Stimulated activated CD8-positive, alpha-beta memory T cell treated with anti-CD3 and anti-CD28 coated beads, Interleukin-4, amount 100 ng/mL, for 1 hour (primary cell): ENCODE results near the gene ZNF644.

Experiments
- DNase-seq, 2 donors: peaks; one replicate each; pipeline ENCODE4 v3.0.0-alpha.2; 2020; ENCODE audit warnings: low read depth in 2 of 2, low spot score in 1 of 2

The ZNF644 gene

DNA sequence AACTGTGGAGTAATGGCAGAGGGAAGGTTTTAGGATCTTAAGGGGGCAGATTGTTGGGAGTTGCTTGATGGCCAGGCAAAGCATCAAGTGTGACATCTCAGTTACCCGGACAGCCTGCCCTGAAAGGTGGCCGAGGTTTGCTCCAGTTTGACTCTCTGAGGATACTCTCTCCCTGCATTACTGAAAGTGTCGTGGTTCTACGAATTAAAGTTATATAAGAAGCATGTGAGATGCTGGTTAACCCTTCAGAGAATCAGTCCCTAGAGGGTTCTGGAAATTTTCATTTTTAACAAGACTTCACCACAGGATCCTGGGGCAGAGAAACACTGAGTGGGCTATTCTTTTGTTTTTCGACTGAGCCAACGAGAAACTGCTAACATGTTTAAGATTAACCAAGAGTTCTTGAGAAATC is 689 bp upstream of the ZNF644 start:
- no peak for DNase-seq

DNA sequence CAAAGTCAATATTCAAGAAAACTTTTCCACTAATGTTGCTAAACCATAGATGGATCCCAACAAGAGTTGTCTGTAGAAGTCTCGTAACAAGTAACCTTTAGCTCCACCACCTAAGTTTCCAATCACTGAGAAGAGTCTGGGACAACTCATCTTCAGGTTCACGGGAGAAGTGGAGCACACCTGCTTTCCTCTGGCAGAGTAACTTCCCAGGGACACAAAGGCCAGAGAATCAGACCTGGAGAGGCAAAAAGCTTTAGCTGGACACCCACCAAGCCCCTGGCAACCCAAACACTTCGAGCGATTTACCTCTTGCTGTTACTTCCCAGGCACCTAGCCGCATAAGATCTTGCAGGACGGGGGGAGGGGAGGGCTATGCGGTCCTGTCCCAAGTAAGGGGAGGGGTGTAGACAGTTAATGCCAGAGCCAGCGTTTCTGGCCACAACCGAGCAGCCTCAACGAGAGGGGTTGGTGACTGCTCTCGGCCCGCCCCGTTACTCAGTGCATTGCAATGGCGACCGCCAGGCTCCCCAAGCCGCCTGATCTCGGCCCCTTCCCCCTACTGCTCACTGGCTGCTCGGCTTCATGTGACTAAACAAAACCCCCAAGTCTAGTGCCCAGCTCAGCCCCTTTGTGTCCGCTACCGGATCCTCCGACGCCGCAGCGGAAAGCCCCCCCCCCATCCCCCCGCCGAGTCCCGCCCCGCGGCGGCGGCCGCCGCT is 709 bp downstream of the ZNF644 start:
- peak in 1 of 2 donors; percentile 31 for DNase-seq

DNA sequence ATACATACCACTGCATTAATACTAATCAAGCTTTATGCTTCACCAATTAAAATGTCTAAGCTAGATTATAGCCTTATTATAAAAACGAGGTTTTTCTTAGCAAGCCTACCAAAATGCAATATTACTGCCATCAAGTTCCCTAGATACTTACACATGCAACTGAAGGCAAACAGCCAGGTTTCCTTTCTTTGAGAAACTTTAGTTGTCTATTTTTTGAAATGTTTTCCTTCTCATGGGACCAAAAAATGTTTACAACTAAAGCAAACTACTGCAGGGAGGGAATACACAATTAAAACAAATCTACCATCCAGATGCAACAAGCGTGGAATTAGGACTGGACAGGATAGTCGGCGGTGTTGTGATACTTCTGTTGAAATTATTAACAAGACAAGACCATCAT is 1.3 kb downstream of the ZNF644 start:
- no peak for DNase-seq

DNA sequence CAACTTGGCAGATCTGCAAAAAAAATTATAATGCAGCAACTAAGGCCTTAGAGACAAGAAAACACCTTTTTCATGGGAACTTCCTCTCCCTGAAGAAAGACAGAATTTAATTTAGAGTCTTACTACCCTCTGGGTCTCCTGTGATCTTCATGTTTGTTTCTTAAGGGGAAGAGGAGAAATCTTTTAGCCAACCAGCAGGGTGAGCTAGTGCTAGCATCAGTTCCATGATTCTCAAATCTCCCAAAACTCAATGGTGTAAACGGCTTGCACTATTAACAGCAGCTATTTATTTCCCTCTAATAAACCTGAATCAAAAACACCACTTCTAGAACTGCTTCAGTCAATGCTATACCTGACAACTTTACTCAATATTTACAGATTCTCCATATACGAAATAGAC is 3.8 kb downstream of the ZNF644 start:
- DNase-seq: no peak

DNA sequence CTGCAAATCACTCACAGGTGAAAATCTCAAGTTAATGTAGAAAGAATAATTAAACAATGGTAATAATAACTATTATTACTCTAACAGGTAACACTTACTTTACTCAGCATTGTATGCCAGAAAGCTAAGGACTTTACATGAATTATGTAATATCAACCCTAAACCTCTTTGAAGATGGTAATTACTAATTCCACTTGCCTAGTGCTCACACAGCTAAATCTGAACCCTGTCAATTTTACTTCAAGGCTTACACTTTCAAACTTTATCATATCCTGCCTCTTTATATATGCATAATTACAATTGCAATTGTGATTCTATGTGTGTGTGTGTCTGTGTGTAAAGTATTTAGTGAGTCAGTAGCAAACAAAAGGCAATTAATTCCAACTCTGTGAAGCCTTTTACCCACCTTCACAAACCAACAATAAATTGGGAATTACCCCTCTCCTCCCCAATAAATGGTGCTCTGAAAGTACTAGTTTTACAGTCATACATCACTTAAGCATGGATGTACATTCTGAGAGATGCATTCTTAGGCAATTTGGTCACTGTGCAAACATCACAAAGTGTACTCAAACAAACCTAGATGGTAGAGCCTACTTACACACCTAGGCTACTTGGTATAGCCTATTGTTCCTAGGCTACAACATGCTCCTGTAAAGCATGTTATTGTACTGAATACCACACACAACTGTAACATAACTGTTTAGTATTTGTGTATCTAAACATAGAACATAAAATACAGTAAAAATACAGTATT is 5.9 kb downstream of the ZNF644 start:
- DNase-seq: no peak

DNA sequence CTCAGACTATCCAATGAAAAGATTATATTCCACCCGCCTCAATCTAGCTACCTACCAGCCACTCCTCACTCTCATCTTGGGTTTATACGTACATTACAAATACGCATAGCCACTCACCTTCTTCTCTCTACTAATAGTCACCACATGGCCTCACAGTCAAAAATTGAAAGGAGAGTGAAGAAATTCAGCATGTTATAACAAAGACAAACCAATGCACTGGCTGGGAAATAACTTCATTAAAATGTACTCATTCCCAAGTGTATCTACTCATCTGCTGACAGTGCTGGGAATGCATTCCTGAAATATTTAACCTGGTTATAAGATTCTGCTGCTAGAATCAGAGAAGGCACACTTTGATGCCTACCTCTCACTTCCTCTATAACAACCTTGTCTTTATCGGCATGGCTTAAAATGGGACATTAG is 6.5 kb downstream of the ZNF644 start:
- no peak for DNase-seq

DNA sequence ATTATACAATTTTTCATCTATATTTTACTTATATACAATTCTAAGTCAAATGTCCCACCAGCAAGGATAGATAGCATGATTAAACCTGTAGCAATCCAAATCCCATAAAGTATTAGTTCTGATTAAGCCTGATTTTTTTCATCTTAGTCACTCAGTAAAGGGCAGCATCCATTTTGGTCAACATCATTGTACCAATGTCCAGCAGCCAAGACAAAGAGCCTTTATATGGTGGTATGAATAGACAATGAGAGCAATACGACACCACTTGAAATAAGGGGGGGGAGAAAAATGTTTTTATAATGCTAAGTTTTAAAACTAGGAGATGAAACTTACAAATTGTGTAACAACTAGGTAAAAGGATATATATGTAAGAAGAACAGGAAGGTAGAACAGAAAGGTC is 7.4 kb downstream of the ZNF644 start:
- no peak for DNase-seq

DNA sequence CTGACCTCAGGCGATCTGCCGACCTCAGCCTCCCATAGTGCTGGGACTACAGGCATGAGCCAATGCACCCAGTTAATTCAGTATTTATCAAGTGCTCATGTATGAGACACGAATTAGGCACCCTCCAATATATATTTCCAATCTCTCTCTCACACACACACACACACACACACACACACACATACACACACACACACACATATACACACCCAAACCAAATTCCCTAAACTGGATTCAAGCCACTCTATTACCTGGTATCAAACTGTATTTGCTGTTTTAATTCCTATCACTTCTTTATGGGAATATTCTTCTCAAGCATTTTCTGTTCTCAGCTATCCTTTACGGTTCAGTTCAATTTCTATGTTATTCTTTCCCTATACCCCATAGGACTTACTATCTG is 8.5 kb downstream of the ZNF644 start:
- DNase-seq: no peak

DNA sequence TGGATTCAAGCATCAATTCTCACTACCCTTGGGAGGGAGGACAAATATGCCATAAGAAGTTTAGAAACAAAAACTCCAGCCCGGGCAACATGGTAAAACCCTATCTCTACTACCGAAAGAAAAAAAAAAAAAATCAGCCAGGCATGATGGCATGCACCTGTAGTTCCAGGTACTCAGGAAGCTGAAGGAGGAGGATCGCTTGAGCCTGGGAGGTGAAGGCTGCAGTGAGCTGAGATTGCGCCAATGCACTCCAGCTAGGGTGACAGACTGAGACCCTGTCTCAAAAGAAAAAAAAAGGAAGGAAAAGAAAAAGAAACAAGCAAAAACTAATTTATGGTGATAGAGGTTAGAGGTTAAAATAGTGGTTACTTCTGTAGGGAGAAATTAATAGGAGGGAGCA is 9.6 kb downstream of the ZNF644 start:
- no peak for DNase-seq

DNA sequence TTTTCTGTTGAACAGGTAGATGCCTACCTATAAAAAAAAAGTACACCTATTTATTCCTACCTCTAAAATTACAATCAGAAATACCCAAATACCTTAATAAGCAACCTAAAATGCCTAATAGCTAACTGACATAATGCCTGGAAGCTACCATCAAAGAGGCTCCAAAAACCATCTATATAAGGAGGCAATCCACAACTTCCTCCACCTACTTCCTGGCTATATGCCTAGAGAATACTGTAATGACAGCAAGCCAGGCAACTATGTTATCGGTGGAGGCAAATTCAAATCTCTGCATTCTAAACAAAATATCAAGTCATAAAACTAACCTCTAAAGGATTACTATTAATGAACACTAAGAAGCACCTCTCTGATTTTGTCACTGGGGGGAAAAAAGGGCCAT is 10.1 kb downstream of the ZNF644 start:
- DNase-seq: no peak

DNA sequence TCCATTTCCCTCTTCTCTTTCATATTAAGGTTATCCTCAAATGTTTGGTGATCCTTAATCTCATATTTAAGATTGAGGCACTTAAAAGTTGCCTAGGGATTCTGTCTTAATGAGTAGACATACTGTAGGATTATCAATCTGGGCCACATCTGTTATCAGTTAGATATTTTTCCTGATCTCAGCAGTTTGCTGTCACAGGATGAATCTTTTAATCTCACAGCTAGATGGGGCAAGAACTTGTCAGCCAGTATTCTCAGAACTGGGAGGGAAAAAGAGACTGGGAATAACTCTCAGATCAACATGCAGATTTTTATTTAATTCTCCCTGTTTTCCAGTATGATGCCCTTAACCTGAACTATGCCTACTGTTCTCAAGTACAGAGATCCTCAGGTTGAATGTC is 14.0 kb downstream of the ZNF644 start:
- no peak for DNase-seq

DNA sequence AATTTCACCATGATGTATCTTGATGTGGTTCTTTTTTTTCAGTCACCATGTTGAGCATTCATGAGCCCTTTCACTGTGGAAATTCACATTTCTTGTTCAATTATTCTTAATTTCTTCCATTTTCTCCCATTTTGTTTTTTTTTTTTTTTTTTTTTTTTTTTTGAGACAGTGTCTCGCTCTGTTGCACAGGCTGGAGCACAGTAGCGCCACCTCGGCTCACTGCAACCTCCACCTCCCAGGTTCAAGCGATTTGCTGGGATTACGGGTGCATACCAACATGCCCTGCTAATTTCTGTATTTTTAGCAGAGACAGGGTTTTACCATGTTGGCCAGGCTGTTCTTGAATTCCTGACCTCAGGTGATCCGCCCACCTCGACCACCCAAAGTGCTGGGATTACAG is 14.7 kb downstream of the ZNF644 start:
- no peak for DNase-seq

DNA sequence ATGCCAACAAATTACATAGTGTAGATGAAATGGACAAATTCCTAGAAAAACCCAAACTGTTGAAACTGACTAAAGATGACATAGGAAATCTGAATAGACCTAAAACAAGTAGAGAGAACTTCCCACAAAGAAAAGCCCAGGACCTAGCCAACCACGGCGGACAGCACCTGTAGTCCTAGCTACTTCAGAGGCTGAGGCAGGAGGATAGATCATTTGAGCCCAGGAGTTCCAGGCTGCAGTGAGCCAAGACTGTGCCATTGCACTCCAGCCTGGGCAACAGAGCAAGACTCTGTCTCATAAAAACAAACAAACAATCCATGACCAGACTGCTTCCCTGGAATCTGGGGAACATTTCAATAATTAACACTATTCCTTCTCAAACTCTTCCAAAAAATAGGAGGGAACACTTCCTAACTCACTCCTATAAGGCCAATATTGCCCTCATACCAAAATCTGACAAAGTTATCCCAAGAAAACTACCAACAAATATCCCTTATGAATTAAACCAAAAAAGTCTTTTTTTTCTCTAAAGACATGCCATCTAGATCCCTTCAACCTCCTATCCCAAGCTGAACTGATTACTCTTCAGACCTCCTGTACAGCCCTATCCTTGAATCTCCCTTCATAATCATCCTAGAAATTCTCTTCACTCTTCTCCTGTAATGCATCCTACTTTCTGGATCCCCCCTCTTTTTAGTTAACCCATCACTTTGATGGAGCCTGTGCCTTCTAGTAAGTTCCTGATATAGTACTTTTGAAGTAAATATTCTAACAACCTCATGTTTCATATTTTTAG is 15.5 kb downstream of the ZNF644 start:
- no peak for DNase-seq

DNA sequence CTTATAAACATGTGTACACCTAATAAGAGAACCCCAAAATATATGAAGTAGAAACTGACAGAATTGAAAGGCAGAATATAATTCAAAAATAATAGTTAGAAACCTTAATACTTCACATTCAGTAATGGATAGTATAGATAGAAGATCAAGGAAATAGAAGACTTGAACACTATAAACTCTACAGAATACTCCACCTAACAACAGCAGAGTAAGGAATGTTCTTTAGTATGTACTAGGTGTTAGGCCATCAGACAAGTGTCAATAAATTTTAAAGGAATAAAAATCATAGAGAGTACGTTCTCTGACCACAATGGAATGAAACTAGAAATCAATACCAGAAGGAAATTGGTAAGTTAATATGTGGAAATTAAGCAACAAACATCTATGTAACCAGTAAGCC is 16.6 kb downstream of the ZNF644 start:
- no peak for DNase-seq

DNA sequence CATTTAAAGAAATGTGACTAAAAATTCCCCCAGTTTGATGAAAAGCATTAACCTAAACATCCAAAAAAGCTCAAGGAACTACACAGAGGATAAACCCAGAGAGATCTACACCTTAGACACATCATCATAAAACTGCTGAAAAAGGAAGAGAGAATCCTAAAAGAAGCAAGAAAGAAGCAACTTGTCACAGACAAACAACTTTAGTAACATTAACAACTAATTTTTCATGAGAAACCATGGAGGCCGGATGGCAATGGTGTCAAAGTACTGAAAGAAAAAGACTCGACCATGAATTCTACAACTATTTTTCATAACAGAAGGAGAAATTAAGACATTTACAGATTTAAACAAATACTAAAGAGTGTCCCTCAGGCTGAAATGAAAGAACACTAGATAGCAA is 17.7 kb downstream of the ZNF644 start:
- DNase-seq: no peak

DNA sequence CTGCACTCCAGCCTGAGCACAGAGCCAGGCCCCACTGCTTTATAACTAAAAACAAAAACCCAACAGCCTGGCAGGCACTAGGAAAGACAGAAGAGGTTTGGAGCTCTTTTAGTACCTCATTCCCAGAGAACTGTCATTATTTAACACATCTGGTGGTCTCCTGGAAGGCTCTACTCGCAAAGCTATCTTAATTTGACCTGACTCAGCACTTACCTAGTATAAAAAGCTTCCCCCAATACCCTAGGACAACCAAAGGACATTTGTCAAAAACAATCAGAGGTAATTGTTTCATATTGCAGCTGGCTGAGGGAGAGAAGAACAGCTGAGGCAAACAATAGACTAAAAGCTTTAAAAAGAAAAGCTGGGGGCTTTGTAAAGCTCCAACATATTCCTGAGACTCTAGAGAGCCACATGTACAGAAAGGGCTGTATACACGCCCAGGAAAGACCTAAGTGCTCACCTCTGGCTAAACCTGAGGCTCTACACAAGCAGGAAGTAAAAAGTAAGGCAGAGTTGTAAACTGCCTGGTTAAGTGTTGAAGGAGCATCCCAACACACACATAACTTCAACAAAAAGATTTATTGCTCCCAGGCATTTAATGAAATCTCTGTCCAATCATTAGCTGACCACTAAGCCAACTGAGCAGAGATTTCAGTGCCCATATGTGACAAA is 25.0 kb downstream of the ZNF644 start:
- no peak for DNase-seq

DNA sequence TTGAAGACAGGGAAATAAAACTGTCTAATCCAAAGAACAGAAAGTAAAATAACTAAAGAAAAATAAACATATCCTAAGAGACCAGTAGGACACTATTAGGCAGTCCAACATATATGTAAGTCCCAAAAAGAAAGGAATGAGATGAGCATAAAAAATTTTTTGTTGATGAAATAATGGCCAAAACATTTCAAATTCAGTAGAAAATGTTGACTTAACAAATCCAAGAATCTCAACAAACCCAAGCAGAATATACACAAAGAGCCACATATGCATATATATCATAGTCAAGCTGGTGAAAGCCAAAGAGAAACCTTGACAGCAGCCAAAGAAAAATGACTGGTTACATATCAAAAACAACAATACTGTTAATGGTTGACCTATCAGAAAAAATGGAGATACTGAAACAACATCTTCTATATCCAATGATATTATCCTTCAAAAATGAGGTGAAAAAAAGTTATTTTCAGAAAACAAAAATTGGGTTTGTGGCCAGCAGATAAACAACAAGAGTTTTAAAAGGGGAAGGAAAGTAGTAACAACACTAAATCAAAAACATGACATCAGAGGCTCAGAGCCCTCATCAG is 26.4 kb downstream of the ZNF644 start:
- DNase-seq: no peak

DNA sequence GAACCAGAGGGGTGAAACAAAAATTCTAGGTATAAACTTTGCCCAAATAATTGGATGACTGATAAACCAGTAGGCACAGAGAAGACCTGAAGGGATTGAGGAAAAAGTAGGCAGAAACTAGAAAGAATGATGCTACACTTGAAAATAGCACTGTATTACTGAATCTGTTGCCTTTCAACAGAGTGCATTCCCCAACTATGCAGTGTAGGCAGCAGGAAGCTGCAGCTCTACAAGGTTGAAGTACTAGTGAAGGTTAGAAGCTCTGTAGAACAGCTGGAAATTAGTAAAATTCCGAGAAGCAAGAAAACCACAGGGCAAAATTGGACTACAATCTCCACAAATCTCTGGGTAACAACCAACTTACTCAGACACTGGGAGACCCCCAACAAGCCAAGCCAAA is 27.4 kb downstream of the ZNF644 start:
- no peak for DNase-seq

DNA sequence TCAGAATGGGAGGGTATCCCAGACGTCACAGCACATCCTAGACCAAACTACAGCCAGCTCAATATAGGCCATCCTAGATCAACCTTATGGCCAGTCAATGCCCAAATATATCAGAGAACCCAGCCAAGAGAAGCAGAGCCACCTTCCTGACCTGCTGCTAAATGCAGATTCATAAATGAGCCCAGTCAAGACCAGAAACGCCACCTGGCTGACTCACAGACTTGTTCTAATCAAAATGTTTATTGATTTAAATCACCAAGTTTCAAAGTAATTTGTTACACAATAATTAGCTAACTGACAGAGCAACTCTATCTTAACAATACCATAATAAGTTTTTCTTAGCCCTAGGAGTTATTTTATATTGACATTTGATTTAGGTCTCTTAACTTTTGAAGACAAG is 28.6 kb downstream of the ZNF644 start:
- DNase-seq: no peak

DNA sequence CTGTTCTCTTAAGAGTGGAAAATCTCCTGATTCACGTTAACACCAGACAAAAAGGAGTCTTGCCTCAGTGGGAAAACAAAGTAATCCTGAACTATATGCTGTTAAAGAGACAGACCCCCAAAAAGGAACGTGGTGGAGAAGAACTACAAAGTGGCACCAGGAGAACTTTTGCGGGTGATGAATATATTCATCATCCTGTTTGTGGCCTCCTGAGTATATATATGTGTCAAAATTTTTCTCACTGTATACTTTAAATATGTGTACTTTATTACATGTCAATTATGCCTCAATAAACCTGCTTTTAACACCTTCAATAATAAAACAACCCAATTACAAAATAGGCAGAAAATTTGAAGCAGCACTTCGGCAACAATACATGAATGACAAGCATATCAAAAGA is 31.1 kb downstream of the ZNF644 start:
- DNase-seq: no peak

DNA sequence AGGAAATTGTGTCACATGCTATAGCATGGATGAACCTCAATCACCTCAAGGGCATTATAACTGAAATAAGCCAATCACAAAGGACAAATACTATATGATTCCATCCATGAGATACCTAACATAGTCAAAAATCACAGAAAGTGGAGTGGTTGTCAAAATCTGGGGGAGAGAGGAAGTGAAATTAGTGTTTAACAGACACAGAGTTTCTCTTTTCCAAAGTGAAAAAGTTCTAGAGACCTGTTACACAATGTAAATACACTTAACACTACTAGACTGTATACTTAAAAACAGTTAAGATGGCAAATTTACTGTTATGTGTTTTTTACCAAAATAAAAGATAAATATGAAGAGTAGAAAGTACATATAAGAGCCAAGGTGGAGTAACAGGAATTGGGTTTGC is 31.8 kb downstream of the ZNF644 start:
- DNase-seq: no peak
